DMS79 treated with DMSO at 0.1 percent for 48 hours (cell line): ENCODE results near the gene TELO2.

Experiments
- DNase-seq: peaks from one replicate; lab custom pipeline; 2025; lab: John Stamatoyannopoulos, UW

The TELO2 gene

DNA sequence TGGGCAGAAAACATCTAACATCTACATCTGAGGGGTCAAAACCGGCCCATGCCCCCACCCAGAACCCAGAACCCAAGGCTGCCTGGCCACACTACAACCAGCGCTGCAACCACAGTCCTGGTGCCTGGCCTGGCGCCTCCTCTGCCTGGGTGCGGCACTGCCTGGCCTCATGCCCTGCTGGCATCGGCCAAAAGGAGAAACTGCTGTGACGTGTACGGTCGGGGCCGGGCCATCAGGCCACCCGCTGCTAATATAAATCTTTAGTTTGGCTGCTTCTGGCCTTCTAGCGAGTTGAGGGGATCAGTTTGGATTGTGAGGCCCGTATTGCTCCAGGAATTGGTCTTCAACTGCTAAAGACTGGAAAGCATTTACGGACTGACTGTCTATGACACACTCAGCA is 63.1 kb downstream of the TELO2 start:
- no peak for DNase-seq

GRCh38 chr16:1557074-1557473 is 63.9 kb downstream of the TELO2 start:
- no peak for DNase-seq

GRCh38 chr16:1557576-1557975 is 64.4 kb downstream of the TELO2 start:
- DNase-seq: no peak

GRCh38 chr16:1559446-1559975 is 66.4 kb downstream of the TELO2 start:
- no peak for DNase-seq
